ENCODE data around the gene PTGDR.

DNA sequence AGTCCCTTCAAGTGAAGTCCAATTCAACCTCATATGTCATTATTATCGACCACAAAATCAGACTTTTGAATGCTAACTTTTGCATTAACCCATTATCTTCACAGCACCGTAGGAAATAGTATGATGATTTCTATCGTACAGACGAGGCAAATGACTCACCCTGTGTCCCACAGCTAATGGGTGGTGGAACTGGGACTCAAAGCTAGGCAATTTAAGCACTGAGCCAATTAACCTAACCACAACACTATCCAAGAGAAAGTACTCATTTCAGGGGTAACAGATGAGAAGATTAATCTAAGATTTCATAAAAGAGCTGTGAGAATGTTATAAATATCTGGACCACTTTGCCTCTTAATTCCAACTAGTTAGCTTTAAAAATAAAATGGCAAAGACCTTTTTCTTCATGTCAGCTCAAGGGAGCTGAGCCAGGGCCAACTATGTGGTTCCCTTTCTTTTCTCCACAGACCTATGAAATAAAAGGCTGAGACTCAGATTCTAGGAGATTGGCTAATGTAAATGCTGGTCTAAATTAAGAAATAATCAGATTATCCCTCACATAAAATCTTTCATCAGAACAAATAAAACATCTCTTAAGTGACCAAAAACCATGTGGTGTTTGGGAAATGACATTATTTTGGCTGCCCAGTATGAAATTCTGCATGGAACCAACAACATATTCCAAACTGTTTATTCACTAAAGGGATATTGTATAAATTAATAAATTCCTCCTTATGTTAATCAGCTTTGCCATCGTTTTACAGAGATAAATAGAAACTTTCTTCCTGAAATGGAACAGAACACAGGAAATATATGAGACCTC is 51.5 kb downstream of the PTGDR start:
- TF ChIP-seq POLR2AphosphoS5 (IDR thresholded peaks at IDR 0.05; ENCODE audit: low read depth, low read length): no peak
- no peak for TF ChIP-seq SIN3A (IDR thresholded peaks at IDR 0.05; ENCODE audit: borderline replicate concordance, insufficient read depth, low read length)
